Measurements from ENCODE around the gene PRSS33.

PRSS33 gene

GRCh38 chr16:2776500-2777139 is 10.7 kb downstream of the PRSS33 start:
- no peak for DNase-seq

DNA sequence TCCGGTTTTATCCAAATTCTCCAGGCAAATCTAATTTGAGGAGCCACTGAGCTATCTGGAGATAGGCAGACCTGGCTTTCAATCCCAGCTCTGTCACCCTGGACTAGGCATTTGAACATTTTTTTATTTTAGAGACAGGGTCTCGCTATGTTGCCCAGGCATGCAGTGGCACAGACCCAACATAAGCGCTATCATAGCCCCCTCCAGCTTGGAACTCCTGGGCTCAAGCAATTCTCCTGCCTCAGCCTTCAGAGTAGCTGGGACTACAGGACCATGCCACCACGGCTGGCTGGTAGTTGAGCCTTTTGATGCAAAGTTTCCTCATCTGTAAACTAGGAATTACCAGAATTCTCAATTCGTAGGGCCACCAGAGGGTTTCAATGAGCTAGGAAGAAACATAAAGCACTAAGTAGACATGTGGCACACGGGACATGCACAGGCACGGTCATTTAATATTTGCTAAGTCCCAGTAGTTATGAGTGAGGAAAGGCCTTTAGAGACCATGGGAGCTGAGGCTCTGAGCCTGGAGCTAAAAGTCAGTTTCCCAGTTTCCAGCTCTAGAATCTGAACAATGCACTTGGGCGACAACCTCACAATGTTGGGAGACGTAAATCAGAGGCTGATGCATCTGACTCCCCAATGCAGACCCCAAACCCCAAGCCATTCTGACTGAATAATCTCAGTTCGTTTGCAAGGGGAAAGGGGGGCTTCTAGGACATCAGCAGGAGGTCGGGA is 11.4 kb downstream of the PRSS33 start:
- DNase-seq = no peak

DNA sequence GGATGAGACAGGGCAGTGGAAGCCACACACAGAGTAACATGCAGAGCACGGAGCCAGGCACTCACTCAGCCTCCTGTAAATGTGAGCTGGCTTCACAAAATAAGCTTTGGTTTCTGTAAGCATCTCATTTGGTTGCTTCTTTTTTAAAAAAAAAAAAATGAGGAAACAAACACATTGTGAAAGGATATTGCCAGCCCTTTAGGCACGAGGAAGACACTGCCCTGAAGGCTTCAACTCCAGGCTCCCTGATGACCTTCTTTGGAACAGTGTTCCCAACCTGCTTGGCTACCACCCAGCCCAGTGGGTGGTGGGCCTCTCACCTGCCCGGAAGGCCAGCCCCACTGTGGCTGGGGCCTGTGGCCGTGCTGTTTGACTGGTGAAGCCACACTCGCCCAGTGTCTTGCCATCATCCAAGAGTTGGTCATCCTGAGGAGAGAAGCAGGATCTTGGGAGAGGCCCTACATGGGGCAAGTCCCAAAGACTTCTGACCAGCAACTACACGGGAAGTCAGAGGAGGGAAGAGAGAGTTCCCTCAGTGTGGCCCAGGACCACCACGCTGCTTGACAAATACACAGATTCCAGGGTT is 12.1 kb downstream of the PRSS33 start:
- DNase-seq = no peak

DNA sequence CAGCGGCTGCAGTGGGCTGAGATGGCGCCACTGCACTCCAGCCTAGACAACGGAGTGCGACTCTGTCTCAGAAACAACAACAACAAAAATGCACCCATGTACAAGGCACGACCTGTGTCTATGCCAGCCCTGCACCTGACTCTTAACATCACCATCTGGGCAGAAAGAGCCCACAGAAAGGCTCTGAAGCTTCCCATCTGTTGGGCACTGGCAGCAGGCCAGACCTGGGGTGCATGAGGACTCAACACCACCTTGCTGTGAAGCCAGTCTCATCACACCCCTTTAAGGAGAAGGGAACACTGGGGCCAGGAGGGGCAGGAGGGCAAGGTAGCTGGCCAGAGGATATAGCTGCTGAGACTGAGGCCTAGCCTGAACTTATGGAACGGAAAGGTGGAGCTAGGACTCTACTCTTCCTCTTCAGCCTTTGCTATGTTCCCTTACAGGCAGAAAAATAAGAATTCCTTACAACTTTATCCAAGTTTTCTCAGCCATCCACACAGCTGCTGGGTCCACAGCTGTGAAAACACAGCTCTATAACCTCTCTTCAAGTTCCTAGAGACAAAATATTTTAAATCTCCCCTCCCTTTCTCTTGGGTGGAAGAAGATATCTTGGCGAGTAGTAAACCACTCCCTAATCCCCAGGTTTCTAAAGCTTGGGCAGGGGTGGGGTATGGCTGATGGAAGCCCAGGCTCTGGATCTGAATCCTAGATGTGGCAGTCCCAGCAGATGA is 13.0 kb downstream of the PRSS33 start:
- DNase-seq = no peak

DNA sequence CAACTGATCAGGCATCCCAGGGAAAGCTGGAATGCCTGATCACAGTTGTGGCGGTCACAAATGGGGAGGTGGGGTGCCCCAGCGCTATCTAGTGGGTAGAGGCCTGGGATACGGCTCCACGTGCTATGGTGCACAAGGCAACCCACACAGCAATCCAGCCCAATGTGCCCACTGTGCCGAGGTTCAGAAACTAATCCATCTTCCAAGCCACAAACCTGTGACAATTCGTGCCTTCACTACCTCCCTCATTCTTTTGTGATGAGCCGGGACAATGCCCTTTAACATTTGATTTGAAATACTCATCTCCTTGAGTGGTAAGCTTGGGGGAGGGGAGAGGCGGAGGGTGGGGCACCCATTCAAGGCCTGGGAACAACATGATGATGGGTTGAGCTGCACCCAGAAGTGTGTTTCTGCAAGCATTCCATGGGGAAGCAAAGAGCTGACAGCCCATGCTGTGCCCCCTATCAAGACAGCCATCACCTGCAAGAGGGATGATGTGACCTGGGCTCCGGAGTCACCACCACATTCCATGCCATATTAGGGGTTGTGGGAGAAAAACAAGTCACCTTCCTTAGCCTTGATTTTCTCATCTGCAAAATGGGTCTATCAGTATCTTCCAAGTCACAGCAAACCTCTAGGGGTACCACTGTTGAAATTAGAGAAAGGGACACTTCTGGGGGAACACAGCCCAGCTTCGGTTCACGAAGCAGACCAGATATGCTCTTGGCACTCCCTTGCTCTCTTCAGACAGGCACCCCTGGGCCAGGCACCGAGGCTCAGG is 14.0 kb downstream of the PRSS33 start:
- no peak for DNase-seq

- no peak for DNase-seq
These were observed 15.6 kb downstream of the PRSS33 start for GRCh38 chr16:2771496-2772402.

DNA sequence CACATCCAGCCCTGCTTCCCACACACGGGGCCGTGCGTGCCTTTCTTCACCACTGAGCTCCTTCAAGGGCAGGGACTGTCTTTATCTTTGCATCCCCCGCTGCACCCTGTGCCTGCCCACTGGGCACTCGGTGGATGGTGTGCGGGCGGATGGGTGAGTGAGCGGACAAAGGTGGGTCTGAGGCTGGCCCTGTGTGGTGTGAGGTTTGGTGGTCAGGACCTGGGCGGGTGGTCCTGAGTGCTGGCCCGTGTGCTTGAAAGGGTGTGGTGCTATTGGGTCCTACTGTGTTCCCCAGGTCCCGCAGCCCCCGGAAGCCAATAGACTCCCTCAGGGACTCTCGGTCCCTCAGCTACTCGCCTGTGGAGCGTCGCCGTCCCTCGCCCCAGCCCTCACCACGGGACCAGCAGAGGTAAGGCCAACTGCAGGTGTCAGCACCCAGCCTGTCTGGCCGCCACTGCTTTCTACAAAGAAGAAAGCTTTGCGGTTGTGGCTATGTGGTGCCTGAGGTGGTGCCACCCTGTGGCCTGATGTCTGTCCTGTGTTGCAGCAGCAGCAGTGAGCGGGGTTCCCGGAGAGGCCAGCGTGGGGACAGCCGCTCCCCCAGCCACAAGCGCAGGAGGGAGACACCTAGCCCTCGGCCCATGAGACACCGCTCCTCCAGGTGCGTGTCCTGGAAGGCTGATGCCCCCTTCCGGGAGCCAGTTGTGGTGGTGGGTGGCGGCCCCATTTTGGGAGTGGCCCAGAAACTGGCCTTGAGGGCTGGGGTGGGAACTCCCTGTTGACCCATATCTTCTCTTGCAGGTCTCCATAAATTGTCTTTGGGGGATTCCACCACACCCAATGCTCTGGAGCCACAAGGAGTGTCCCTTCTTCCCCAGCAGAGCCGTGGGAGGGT is 17.1 kb downstream of the PRSS33 start:
- DNase-seq = no peak

- no peak for DNase-seq
These were observed 17.7 kb downstream of the PRSS33 start for GRCh38 chr16:2769675-2770056.

GRCh38 chr16:2769100-2769529 is 18.2 kb downstream of the PRSS33 start:
- DNase-seq = no peak

- no peak for DNase-seq
These were observed 18.8 kb downstream of the PRSS33 start for GRCh38 chr16:2768403-2769089.

GRCh38 chr16:2767891-2768290 is 19.5 kb downstream of the PRSS33 start:
- no peak for DNase-seq

GRCh38 chr16:2767140-2767731 is 20.1 kb downstream of the PRSS33 start:
- no peak for DNase-seq

DNA sequence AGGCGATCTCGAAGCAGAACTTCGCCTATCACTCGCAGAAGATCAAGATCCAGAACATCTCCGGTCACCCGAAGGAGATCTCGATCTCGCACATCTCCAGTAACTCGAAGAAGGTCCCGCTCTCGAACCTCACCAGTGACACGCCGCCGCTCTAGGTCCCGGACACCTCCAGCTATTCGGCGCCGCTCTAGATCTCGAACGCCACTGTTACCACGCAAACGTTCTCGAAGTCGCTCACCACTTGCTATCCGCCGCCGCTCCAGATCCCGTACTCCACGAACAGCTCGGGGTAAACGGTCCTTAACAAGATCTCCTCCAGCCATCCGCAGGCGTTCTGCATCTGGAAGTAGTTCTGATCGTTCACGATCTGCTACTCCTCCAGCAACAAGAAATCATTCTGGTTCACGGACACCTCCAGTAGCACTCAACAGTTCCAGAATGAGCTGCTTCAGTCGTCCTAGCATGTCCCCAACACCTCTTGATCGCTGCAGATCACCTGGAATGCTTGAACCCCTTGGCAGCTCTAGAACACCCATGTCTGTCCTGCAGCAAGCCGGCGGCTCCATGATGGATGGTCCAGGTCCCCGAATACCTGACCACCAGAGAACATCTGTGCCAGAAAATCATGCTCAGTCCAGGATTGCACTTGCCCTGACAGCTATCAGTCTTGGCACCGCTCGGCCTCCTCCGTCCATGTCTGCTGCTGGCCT is 20.8 kb downstream of the PRSS33 start:
- DNase-seq = no peak

- DNase-seq = no peak
These were observed 21.6 kb downstream of the PRSS33 start for GRCh38 chr16:2765462-2766404.

DNA sequence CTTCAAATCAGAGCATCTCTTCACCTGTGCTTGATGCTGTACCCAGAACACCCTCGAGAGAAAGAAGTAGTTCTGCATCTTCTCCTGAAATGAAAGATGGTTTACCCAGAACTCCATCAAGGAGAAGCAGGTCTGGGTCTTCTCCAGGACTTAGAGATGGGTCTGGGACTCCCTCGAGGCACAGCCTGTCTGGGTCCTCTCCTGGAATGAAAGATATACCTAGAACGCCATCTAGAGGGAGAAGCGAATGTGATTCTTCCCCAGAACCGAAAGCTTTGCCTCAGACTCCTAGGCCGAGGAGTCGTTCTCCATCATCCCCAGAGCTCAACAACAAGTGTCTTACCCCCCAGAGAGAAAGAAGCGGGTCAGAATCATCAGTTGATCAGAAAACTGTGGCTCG is 22.6 kb downstream of the PRSS33 start:
- DNase-seq = no peak

DNA sequence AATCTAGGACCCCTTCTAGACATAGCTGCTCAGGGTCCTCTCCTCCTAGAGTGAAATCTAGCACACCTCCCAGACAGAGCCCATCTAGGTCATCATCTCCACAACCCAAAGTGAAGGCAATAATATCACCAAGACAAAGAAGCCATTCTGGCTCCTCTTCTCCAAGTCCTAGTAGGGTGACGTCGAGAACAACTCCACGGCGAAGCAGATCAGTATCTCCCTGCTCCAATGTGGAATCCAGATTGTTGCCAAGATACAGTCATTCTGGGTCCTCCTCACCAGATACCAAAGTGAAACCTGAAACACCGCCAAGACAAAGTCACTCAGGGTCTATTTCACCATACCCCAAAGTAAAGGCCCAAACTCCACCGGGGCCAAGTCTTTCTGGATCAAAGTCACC is 24.2 kb downstream of the PRSS33 start:
- no peak for DNase-seq

- no peak for DNase-seq
These were observed 24.6 kb downstream of the PRSS33 start for GRCh38 chr16:2762711-2763110.
